Uterus (tissue), 2 donors: ENCODE data around the gene IQCK.

Experiments
- CTCF ChIP-seq, 4 experiments: fragments of 200-600 bp in 2 of 4; fragments of 450-650 bp in 2 of 4; sonication (generic) in 2 of 4; IDR thresholded peaks; one replicate each; pipeline ENCODE4 v1.5.1; 2016 to 2019; ENCODE audit warnings: antibody characterized with exemption in 4 of 4, mild to moderate bottlenecking in 2 of 4, moderate library complexity in 1 of 4
- POLR2A ChIP-seq, 2 donors: fragments of 450-650 bp; IDR thresholded peaks; one replicate each; pipeline ENCODE4 v1.6.1; 2016; ENCODE audit warnings: antibody characterized with exemption in 2 of 2, mild to moderate bottlenecking in 1 of 2, moderate library complexity in 1 of 2

DNA sequence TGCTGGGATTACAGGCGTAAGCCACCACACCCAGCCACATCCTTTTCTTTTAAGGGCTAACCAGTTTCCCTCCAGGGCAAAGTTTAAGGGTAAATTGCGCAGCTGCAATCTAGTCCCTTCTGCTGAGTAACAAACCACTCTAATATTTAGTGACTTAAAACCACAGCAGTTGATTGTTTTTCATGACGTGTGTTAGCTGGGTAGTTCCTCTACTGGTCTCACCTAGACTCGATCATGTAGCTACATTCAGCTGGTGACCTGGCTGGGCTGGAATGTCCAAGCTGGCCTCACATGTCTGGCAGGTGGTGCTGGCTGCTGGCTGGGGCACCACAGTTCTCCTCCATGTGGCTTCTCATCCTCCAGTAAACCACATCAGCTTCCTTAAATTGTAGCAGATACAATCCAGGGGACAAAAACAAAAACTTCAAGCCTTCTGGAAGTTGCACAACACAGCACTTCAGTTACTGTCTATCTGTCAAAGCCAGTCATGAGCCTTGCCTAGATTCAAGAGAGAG, 91.1 kb downstream of the IQCK start:
- TF ChIP-seq CTCF (IDR thresholded peaks at IDR 0.05) (no peak), POLR2A (IDR thresholded peaks at IDR 0.05) (no peak)
